ENCODE measurements around the gene STK10.

The STK10 gene

DNA sequence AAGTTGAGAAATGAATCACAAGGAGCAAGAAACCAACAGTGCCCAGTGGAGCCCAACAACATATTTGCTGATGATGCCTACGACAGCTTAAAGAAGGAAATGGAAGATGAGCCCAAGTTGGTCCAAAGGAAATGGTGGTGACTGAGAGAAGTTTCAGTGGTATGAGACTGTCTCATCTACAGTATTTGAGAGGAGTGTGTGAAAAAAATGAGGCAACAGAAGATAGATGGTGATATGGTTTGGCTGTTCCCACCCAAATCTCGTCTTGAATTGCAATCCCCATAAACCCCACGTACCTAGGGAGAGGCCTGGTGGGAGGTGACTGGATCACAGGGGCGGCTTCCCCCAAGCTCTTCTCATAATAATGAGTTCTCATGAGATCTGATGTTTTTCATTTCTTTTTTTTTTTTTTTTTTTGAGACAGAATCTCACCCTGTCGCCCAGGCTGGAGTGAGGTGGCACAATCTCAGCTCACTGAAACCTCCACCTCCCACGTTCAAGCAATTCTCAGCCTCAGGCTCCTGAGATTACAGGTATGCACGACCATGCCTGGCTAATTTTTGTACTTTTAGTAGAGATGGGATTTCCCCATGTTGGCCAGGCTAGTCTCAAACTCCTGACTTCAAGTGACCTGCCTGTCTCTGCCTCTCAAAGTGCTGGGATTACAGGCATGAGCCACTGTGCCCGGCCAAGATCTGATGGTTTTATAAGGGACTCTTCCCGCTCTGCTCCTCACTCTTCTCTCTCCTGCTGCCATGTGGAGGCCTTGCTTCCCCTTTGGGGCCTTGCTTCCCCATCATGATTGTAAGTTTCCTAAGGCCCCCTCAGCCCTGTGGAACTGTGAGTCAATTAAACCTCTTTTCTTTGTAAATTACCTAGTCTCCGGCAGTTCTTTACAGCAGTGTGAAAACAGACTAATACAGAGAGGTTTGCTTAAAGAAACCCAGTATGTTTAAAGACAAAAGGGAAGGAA, 36.2 kb upstream of the STK10 start (continued):
- TF ChIP-seq, protein P1, sequence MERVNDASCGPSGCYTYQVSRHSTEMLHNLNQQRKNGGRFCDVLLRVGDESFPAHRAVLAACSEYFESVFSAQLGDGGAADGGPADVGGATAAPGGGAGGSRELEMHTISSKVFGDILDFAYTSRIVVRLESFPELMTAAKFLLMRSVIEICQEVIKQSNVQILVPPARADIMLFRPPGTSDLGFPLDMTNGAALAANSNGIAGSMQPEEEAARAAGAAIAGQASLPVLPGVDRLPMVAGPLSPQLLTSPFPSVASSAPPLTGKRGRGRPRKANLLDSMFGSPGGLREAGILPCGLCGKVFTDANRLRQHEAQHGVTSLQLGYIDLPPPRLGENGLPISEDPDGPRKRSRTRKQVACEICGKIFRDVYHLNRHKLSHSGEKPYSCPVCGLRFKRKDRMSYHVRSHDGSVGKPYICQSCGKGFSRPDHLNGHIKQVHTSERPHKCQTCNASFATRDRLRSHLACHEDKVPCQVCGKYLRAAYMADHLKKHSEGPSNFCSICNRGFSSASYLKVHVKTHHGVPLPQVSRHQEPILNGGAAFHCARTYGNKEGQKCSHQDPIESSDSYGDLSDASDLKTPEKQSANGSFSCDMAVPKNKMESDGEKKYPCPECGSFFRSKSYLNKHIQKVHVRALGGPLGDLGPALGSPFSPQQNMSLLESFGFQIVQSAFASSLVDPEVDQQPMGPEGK (CRISPR knock-in tag; IDR thresholded peaks at IDR 0.05; ENCODE audit: borderline replicate concordance) = no peak
- no peak for TF ChIP-seq ZFP30 (CRISPR knock-in tag; IDR thresholded peaks at IDR 0.05)
- TF ChIP-seq RARB (CRISPR knock-in tag; IDR thresholded peaks at IDR 0.05) = no peak

GRCh38 chr5:172219296-172219695, 31.3 kb upstream of the STK10 start:
- TF ChIP-seq TCF4 (CRISPR knock-in tag; IDR thresholded peaks at IDR 0.05; ENCODE audit: borderline replicate concordance) = peak; percentile 76; the same call in 1 of the 2 replicates
- TF ChIP-seq CREB5 (CRISPR knock-in tag; IDR thresholded peaks at IDR 0.05; ENCODE audit: low read depth) = no peak
- TF ChIP-seq CSRNP3 (CRISPR knock-in tag; IDR thresholded peaks at IDR 0.05) = no peak
- TF ChIP-seq, protein P2, sequence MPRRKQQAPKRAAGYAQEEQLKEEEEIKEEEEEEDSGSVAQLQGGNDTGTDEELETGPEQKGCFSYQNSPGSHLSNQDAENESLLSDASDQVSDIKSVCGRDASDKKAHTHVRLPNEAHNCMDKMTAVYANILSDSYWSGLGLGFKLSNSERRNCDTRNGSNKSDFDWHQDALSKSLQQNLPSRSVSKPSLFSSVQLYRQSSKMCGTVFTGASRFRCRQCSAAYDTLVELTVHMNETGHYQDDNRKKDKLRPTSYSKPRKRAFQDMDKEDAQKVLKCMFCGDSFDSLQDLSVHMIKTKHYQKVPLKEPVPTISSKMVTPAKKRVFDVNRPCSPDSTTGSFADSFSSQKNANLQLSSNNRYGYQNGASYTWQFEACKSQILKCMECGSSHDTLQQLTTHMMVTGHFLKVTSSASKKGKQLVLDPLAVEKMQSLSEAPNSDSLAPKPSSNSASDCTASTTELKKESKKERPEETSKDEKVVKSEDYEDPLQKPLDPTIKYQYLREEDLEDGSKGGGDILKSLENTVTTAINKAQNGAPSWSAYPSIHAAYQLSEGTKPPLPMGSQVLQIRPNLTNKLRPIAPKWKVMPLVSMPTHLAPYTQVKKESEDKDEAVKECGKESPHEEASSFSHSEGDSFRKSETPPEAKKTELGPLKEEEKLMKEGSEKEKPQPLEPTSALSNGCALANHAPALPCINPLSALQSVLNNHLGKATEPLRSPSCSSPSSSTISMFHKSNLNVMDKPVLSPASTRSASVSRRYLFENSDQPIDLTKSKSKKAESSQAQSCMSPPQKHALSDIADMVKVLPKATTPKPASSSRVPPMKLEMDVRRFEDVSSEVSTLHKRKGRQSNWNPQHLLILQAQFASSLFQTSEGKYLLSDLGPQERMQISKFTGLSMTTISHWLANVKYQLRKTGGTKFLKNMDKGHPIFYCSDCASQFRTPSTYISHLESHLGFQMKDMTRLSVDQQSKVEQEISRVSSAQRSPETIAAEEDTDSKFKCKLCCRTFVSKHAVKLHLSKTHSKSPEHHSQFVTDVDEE (CRISPR knock-in tag; IDR thresholded peaks at IDR 0.05) = peak; percentile 87
- 0 out of 2 replicates have a peak, but pooled peaks have one; percentile 25 for TF ChIP-seq ISL1 (CRISPR knock-in tag; IDR thresholded peaks at IDR 0.05)
- ATAC-seq = no peak

GRCh38 chr5:172216345-172216744, 28.3 kb upstream of the STK10 start:
- TF ChIP-seq CSRNP3 (CRISPR knock-in tag; IDR thresholded peaks at IDR 0.05) (no peak), OSR1 (CRISPR knock-in tag; IDR thresholded peaks at IDR 0.05) (no peak), CSDC2 (CRISPR knock-in tag; IDR thresholded peaks at IDR 0.05) (no peak), CREB5 (CRISPR knock-in tag; IDR thresholded peaks at IDR 0.05; ENCODE audit: low read depth) (no peak), TOX (CRISPR knock-in tag; IDR thresholded peaks at IDR 0.05; ENCODE audit: borderline replicate concordance) (no peak), ZNF565 (CRISPR knock-in tag; conservative IDR thresholded peaks at IDR 0.05; ENCODE audit: low read depth) (no peak), ZC3H10 (CRISPR knock-in tag; IDR thresholded peaks at IDR 0.05) (no peak), BACH2 (CRISPR knock-in tag; IDR thresholded peaks at IDR 0.05; ENCODE audit: borderline replicate concordance) (no peak), ZFP30 (CRISPR knock-in tag; IDR thresholded peaks at IDR 0.05) (no peak), GLIS3 (CRISPR knock-in tag; IDR thresholded peaks at IDR 0.05) (no peak), ESRRG (CRISPR knock-in tag; IDR thresholded peaks at IDR 0.05) (no peak), SNAI2 (CRISPR knock-in tag; IDR thresholded peaks at IDR 0.05) (no peak)
- TF ChIP-seq, protein P1 (CRISPR knock-in tag; IDR thresholded peaks at IDR 0.05; ENCODE audit: borderline replicate concordance) = no peak
- TF ChIP-seq, protein P2 (CRISPR knock-in tag; IDR thresholded peaks at IDR 0.05) = no peak
- no peak for ATAC-seq
